HCT116 (cell line): ENCODE results near the gene ESR1. TPM values are rescaled to one million over a fixed set of nuclear protein-coding genes. Genes with fewer than 3 reads are reported as not detected.

Source experiments
- ATAC-seq: fragments of 200-7000 bp; cut with Tn5 transposase; 2 replicates; pipeline ENCODE4 v1.9.1; 2020; ENCODE audit warnings: mild to moderate bottlenecking, moderate library complexity
- BruUV-seq: library from RNA; stranded (reverse); fragments of 400-500 nt; replicated peaks from 2 replicates; lab custom pipeline; 2021; lab: Mats Ljungman, UMichigan
- CTCF ChIA-PET: fragments of 300-600 bp; sonication (Branson Sonifier 250); formaldehyde crosslinking; loops from one replicate; lab custom pipeline; 2021; ENCODE audit warnings: antibody characterized with exemption; lab: Charles Lee
- POLR2A ChIA-PET: fragments of 300-600, 350-600 bp; sonication (Branson Sonifier 250); formaldehyde crosslinking; loops from one replicate; lab custom pipeline; 2021; ENCODE audit warnings: antibody characterized with exemption; lab: Charles Lee
- RAD21 ChIA-PET, 2 experiments: fragments of 300-600 bp; sonication (Branson Sonifier 250); formaldehyde crosslinking; loops; one replicate each; lab custom pipeline; 2023; ENCODE audit warnings: low total read pairs in 2 of 2; ENCODE audit not compliant: uncharacterized antibody in 2 of 2, unreplicated experiment in 2 of 2, low non-redundant PET in 1 of 2; lab: Charles Lee
- DNase-seq: peaks from one replicate; pipeline ENCODE4 v3.0.0-alpha.2; 2010; ENCODE audit warnings: low read depth, low spot score
- H2AFZ ChIP-seq: fragments of 200-600 bp; shearing (Covaris generic), sonication (generic); 2 replicates; pipeline ENCODE4 v1.6.1; 2017; ENCODE audit warnings: low read depth, mixed run types, mixed read lengths, antibody characterized with exemption, low read length; ENCODE audit not compliant: poor library complexity, severe bottlenecking
- H3K27ac ChIP-seq: 2 replicates; pipeline ENCODE4 v1.5.1; 2012; ENCODE audit warnings: low read depth, low read length
- H3K27me3 ChIP-seq: fragments of 200-600 bp; sonication (generic); 2 replicates; pipeline ENCODE4 v1.6.1; 2016; ENCODE audit warnings: mixed run types, low read length, mixed read lengths; ENCODE audit not compliant: insufficient read depth
- H3K36me3 ChIP-seq, 2 experiments: fragments of 200-500 bp in 1 of 2; fragments of 200-600 bp in 1 of 2; sonication (Bioruptor generic) in 1 of 2; sonication (generic) in 1 of 2; 2 replicates each; pipeline versions ENCODE4 v1.5.1 to v1.6.1; 2014 to 2016; ENCODE audit warnings: low read length in 2 of 2, inconsistent platforms in 1 of 2, mixed read lengths in 1 of 2, mixed run types in 1 of 2; ENCODE audit not compliant: insufficient read depth in 2 of 2, control insufficient read depth in 1 of 2
- H3K4me1 ChIP-seq, 2 experiments: fragments of 200-600 bp in 1 of 2; sonication (generic) in 1 of 2; 2 replicates each; pipeline versions ENCODE4 v1.5.1 to v1.6.1; 2012 to 2017; ENCODE audit warnings: low read length in 2 of 2, inconsistent platforms in 1 of 2, mild to moderate bottlenecking in 1 of 2, mixed read lengths in 1 of 2, mixed run types in 1 of 2, moderate library complexity in 1 of 2; ENCODE audit not compliant: insufficient read depth in 2 of 2, control insufficient read depth in 1 of 2
- H3K4me2 ChIP-seq: fragments of 200-600 bp; sonication (generic); 2 replicates; pipeline ENCODE4 v1.6.1; 2017; ENCODE audit warnings: mixed run types, low read length, mixed read lengths
- H3K4me3 ChIP-seq, 2 experiments: fragments of 200-600 bp in 1 of 2; sonication (generic) in 1 of 2; replicated peaks in 1 of 2; 2 replicates each; pipeline ENCODE4 v1.5.1; 2011 to 2016; ENCODE audit warnings: low read length in 2 of 2, control low read depth in 1 of 2, low read depth in 1 of 2, mild to moderate bottlenecking in 1 of 2, mixed read lengths in 1 of 2, mixed run types in 1 of 2
- H3K79me2 ChIP-seq: fragments of 200-600 bp; sonication (generic); 2 replicates; pipeline ENCODE4 v1.6.1; 2017; ENCODE audit warnings: mild to moderate bottlenecking, mixed run types, low read length, moderate library complexity, mixed read lengths; ENCODE audit not compliant: insufficient read depth
- H3K9ac ChIP-seq: fragments of 200-600 bp; sonication (generic); 2 replicates; pipeline ENCODE4 v1.6.1; 2016; ENCODE audit warnings: low read length, mixed read lengths
- H3K9me2 ChIP-seq: fragments of 200-600 bp; sonication (generic), shearing (Covaris generic); 2 replicates; pipeline ENCODE4 v1.6.1; 2017; ENCODE audit warnings: mixed run types, mild to moderate bottlenecking, moderate library complexity; ENCODE audit not compliant: insufficient read depth
- H3K9me3 ChIP-seq, 2 experiments: fragments of 200-500 bp in 1 of 2; fragments of 200-600 bp in 1 of 2; sonication (Bioruptor generic) in 1 of 2; sonication (generic) in 1 of 2; 2 replicates each; pipeline ENCODE4 v1.6.1; 2014 to 2017; ENCODE audit warnings: low read length in 2 of 2, mixed read lengths in 2 of 2, inconsistent platforms in 1 of 2, low read depth in 1 of 2, mild to moderate bottlenecking in 1 of 2, mixed run types in 1 of 2, moderate library complexity in 1 of 2; ENCODE audit not compliant: control insufficient read depth in 1 of 2, insufficient read depth in 1 of 2
- H4K20me1 ChIP-seq: fragments of 200-600 bp; sonication (generic), shearing (Covaris generic); 2 replicates; pipeline ENCODE4 v1.6.1; 2017; ENCODE audit warnings: mixed run types, mild to moderate bottlenecking, moderate library complexity; ENCODE audit not compliant: insufficient read depth
- CEBPB ChIP-seq: IDR thresholded peaks from 2 replicates; pipeline ENCODE4 v1.6.1; 2012; ENCODE audit warnings: low read depth
- CTCF ChIP-seq, 3 experiments: fragments of 200-600 bp in 1 of 3; sonication (generic) in 1 of 3; IDR thresholded peaks in 2 of 3; conservative IDR thresholded peaks in 1 of 3; 2 replicates each; pipeline ENCODE4 v1.5.1; 2012 to 2017; ENCODE audit warnings: low read depth in 2 of 3, low read length in 2 of 3, antibody characterized with exemption in 1 of 3, borderline replicate concordance in 1 of 3, control low read depth in 1 of 3, mild to moderate bottlenecking in 1 of 3, mixed read lengths in 1 of 3, mixed run types in 1 of 3, moderate library complexity in 1 of 3; ENCODE audit not compliant: insufficient read depth in 1 of 3
- EGR1 ChIP-seq: IDR thresholded peaks from 2 replicates; pipeline ENCODE4 v1.6.1; 2012; ENCODE audit warnings: low read depth
- ELF1 ChIP-seq: IDR thresholded peaks from 2 replicates; pipeline ENCODE4 v1.6.1; 2012; ENCODE audit warnings: low read depth, borderline replicate concordance
- EZH2 ChIP-seq: fragments of 200-600 bp; sonication (generic); IDR thresholded peaks from 2 replicates; pipeline ENCODE4 v1.6.1; 2017; ENCODE audit warnings: antibody characterized with exemption, mixed run types
- EZH2phosphoT487 ChIP-seq: fragments of 200-600 bp; IDR thresholded peaks from 2 replicates; pipeline ENCODE4 v1.6.1; 2018; ENCODE audit warnings: antibody characterized with exemption, borderline replicate concordance
- FOSL1 ChIP-seq: IDR thresholded peaks from 2 replicates; pipeline ENCODE4 v1.6.1; 2012; ENCODE audit warnings: low read depth
- JUND ChIP-seq: IDR thresholded peaks from 2 replicates; pipeline ENCODE4 v1.6.1; 2012
- MAX ChIP-seq: IDR thresholded peaks from 2 replicates; pipeline ENCODE4 v1.6.1; 2012
- POLR2A ChIP-seq: IDR thresholded peaks from 2 replicates; pipeline ENCODE4 v1.7.0; 2011; ENCODE audit warnings: borderline replicate concordance; ENCODE audit not compliant: insufficient read depth, insufficient read length; ENCODE audit errors: extremely low read depth
- POLR2AphosphoS5 ChIP-seq: IDR thresholded peaks from 2 replicates; pipeline ENCODE4 v1.6.1; 2011; ENCODE audit warnings: mild to moderate bottlenecking, low read depth, low read length, moderate library complexity
- RAD21 ChIP-seq: IDR thresholded peaks from 2 replicates; pipeline ENCODE4 v1.6.1; 2012; ENCODE audit warnings: low read depth, mild to moderate bottlenecking
- REST ChIP-seq: IDR thresholded peaks from 2 replicates; pipeline ENCODE4 v1.6.1; 2012; ENCODE audit warnings: low read depth
- SIN3A ChIP-seq: IDR thresholded peaks from 2 replicates; pipeline ENCODE4 v1.6.1; 2012; ENCODE audit warnings: low read depth
- SP1 ChIP-seq: IDR thresholded peaks from 2 replicates; pipeline ENCODE4 v1.6.1; 2012; ENCODE audit warnings: low read depth
- SRF ChIP-seq: IDR thresholded peaks from 2 replicates; pipeline ENCODE4 v1.6.1; 2012; ENCODE audit warnings: low read depth
- TCF7L2 ChIP-seq: IDR thresholded peaks from 2 replicates; pipeline ENCODE4 v1.7.0; 2011; ENCODE audit warnings: borderline replicate concordance, inconsistent platforms; ENCODE audit not compliant: insufficient read depth, insufficient read length; ENCODE audit errors: extremely low read depth
- YY1 ChIP-seq: IDR thresholded peaks from 2 replicates; pipeline ENCODE4 v1.6.1; 2011; ENCODE audit warnings: low read length, low read depth, moderate library complexity, mild to moderate bottlenecking; ENCODE audit not compliant: insufficient replicate concordance; ENCODE audit errors: extremely low read depth
- ZNF274 ChIP-seq: fragments of 200-500 bp; sonication (Bioruptor generic); IDR thresholded peaks from 2 replicates; pipeline ENCODE4 v1.6.1; 2014; ENCODE audit warnings: mild to moderate bottlenecking, low read depth, low read length, inconsistent platforms
- intact Hi-C: fragments of 100-400 bp; cut with micrococcal nuclease; formaldehyde crosslinking; loops from 2 replicates; pipeline ENCODE4 v1.10.0; 2022
- total RNA-seq: library from RNA; stranded (reverse); gene quantifications from one replicate; pipeline ENCODE4 v1.2.1, GENCODE V29; 2021; ENCODE audit not compliant: unreplicated experiment

ESR1 gene
- total RNA-seq, 1 experiment from 2014 or later = 0.17 TPM

- RAD21 ChIA-PET = no interaction called here
- Histone ChIP-seq H3K79me2 (no peaks in the 10 kb centered on the region), H4K20me1 (no peaks in the 10 kb centered on the region), H3K9me3 (no peaks in the 10 kb centered on the region), H3K4me3 (no peak overlapping the region), H3K9ac (no peak overlapping the region), H3K36me3 (no peaks in the 10 kb centered on the region), H3K9me2 (no peaks in the 10 kb centered on the region), H2AFZ (no peak overlapping the region), H3K4me1 (no peaks in the 10 kb centered on the region), H3K4me2 (no peak overlapping the region), H3K27ac (no peak overlapping the region), H3K27me3 (no peaks in the 10 kb centered on the region)
- BruUV-seq = no TSS peak
- intact Hi-C loops = no loop called here
- CTCF ChIA-PET = no interaction called here
- TF ChIP-seq CTCF (IDR thresholded peaks at IDR 0.05 in 2 of 3, conservative IDR thresholded peaks at IDR 0.05 in 1 of 3; ENCODE audit: borderline replicate concordance in 1 of 3, insufficient read depth in 1 of 3, low read depth in 2 of 3, low read length in 2 of 3) (no peak), TCF7L2 (no peak), SIN3A (no peak), ZNF274 (no peak), ELF1 (no peak), POLR2AphosphoS5 (no peak), MAX (no peak), CEBPB (no peak), FOSL1 (no peak), YY1 (no peak), EGR1 (no peak), EZH2 (no peak), RAD21 (no peak), POLR2A (no peak), REST (no peak), JUND (no peak), SP1 (no peak), SRF (no peak), EZH2phosphoT487 (no peak)
- ATAC-seq (no peak), DNase-seq (no peak)
- POLR2A ChIA-PET = no interaction called here
Measured at GRCh38 chr6:152143359-152143758, 335.9 kb downstream of the ESR1 start.
